Psoas muscle (tissue), 8 donors: ENCODE data around the gene YTHDF1. TPM values are rescaled to one million over a fixed set of nuclear protein-coding genes. Genes with fewer than 3 reads are reported as not detected.
"Not testable (repeated sequence)": the region's sequence is repeated elsewhere in the genome, so short reads cannot be mapped to it uniquely, and the experiment has no call there.

ENCODE experiments used
- ATAC-seq, 4 donors: fragments of 200-7000 bp; cut with Tn5 transposase; one replicate each; pipeline ENCODE4 v1.9.1; 2020; ENCODE audit warnings: moderate library complexity in 3 of 4, mild to moderate bottlenecking in 2 of 4
- DNase-seq, 2 donors: peaks; one replicate each; pipeline ENCODE4 v3.0.0-alpha.2; 2020
- H3K27ac ChIP-seq: fragments of 200-600 bp; one replicate; pipeline ENCODE4 v1.8.0; 2022
- H3K27me3 ChIP-seq, 3 donors: fragments of 200-600 bp in 1 of 3; one replicate each; pipeline versions ENCODE4 v1.6.1 to v1.8.0; 2013 to 2022; ENCODE audit warnings: low read length in 2 of 3, mild to moderate bottlenecking in 2 of 3, moderate library complexity in 1 of 3; ENCODE audit not compliant: insufficient read depth in 3 of 3
- H3K36me3 ChIP-seq, 2 donors: fragments of 200-600 bp in 1 of 2; one replicate each; pipeline versions ENCODE4 v1.6.1 to v1.8.0; 2013 to 2022; ENCODE audit warnings: low read depth in 1 of 2, mild to moderate bottlenecking in 1 of 2, moderate library complexity in 1 of 2; ENCODE audit not compliant: insufficient read depth in 1 of 2
- H3K4me1 ChIP-seq: fragments of 200-600 bp; one replicate; pipeline ENCODE4 v1.8.0; 2022
- H3K4me3 ChIP-seq: fragments of 200-600 bp; one replicate; pipeline ENCODE4 v1.8.0; 2022; ENCODE audit warnings: mild to moderate bottlenecking
- H3K9me3 ChIP-seq: fragments of 200-600 bp; one replicate; pipeline ENCODE4 v1.8.0; 2022
- CTCF ChIP-seq: fragments of 200-600 bp; IDR thresholded peaks from one replicate; pipeline ENCODE4 v1.8.0; 2022; ENCODE audit warnings: antibody characterized with exemption
- WGBS, 3 donors: extraction: QIAGEN DNeasy Blood & Tissue Kit; methylation state at CpG; one replicate each; pipeline versions ENCODE4 v1.1.6 to v1.1.7; 2013; 5-methylcytosine and 5-hydroxymethylcytosine counted together
- intact Hi-C, 2 donors: fragments of 100-400 bp; cut with DNase I; formaldehyde crosslinking; loops; one replicate each; pipeline versions ENCODE4 v1.11.0 to v1.14.2; 2022
- polyA plus RNA-seq, 3 donors: library from polyadenylated mRNA; stranded (reverse); fragments of 200-250 nt; gene quantifications; one replicate each; pipeline ENCODE4 v1.2.3, GENCODE V29; 2013
- total RNA-seq, 4 donors: library from RNA; stranded (reverse); fragmentation: NEBNext Ultra II Directional in 2 of 4; extraction: Animal tissue kit (Norgen Biotek cat#: 25700) in 2 of 4; gene quantifications; one replicate each; pipeline versions ENCODE4 v1.2.1 to v1.2.4, GENCODE V29; 2021 to 2023
- donor health status: healthy with polysubstance abuse.
- donor health status: DM: no; HTN: no; CAD: no; lungs with moderate emphysema.
- donor health status: Bipolar disorder and iron deficiency.
- donor health status: healthy.
- donor health status: DM: yes; HTN: yes; CAD: no.
- donor health status: DM: no; HTN: no; CAD: no.
- donor health status: DM: no; HTN: no; CAD: no.
- donor health status: DM: yes; HTN: yes; CAD: no.

YTHDF1 gene
- total and polyA plus RNA-seq, 7 donors: 27.4 to 52.1 (median 45.8) TPM

GRCh38 chr20:63158845-63159244, 57.1 kb downstream of the YTHDF1 start:
- Histone ChIP-seq H3K4me3 (no peak overlapping the region), H3K27ac (no peak overlapping the region), H3K4me1 (peaks cover 12% of the 10 kb centered on the region), H3K36me3 (no peaks in the 10 kb centered on the region), H3K27me3 (peaks cover 0 to 48% (median 15%) of the 10 kb centered on the region in 3 donors), H3K9me3 (no peaks in the 10 kb centered on the region)
- peak in 1 of 2 donors; percentile 0 for DNase-seq
- TF ChIP-seq CTCF: no peak
- WGBS, 3 donors: 79 to 82% (median 81%) methylated on average over 14 of the region's 14 CpGs
- ATAC-seq: no peak
- intact Hi-C loops: no loop called here

DNA sequence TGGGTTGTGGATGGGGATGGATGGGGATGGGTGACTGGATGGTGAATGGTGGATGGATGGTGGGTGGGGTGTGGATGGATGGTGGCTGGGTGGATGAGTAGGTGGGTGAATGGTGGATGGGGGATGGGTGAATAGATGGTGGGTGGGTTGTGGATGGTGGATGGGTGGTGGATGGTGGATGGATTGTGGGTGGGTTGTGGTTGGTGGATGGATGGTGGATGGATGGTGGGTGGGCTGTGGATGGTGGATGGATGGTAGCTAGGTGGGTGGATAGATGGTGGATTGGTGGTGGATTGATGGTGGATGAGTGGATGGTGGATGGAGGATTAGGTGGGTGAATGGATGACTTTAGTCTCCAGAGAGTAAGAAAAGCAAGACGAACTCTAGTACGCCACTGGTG, 57.6 kb downstream of the YTHDF1 start:
- ATAC-seq (no peak), DNase-seq (no peak)
- Histone ChIP-seq H3K36me3 (no peaks in the 10 kb centered on the region), H3K4me3 (no peak overlapping the region), H3K27me3 (peaks cover 0 to 48% (median 15%) of the 10 kb centered on the region in 3 donors), H3K9me3 (no peaks in the 10 kb centered on the region), H3K4me1 (peaks cover 12% of the 10 kb centered on the region), H3K27ac (no peak overlapping the region)
- TF ChIP-seq CTCF: no peak
- WGBS, 3 donors: 85 to 88% (median 86%) methylated on average over 2 of the region's 2 CpGs
- intact Hi-C loops: no loop called here

DNA sequence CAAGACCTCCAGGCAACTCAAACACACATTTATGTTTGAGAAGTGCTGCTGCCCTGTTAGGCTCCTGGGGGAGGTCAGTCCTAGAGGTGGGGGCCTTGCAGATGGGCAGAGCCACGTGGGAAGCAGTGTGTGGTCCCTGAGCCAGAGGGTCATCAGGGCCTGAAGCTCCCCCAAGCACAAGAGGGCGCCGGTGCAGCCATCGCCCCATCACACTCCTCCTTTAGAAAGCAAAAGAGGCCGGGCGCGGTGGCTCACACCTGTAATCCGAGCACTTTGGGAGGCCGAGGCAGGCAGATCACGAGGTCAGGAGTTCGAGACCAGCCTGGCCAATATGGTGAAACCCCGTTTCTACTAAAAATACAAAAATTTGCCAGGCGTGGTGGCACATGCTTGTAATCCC, 58.5 kb downstream of the YTHDF1 start:
- 74 to 78% (median 77%) methylated on average over 13 of the region's 13 CpGs for WGBS, 3 donors
- H3K4me1 ChIP-seq: peaks cover 12% of the 10 kb centered on the region
- H3K27me3 ChIP-seq: peaks cover 0 to 48% (median 15%) of the 10 kb centered on the region in 3 donors
- H3K36me3 ChIP-seq, H3K27ac ChIP-seq, H3K9me3 ChIP-seq, intact Hi-C loops, ATAC-seq, H3K4me3 ChIP-seq: not testable (repeated sequence)
- peak; percentile 3 to 34 for DNase-seq

DNA sequence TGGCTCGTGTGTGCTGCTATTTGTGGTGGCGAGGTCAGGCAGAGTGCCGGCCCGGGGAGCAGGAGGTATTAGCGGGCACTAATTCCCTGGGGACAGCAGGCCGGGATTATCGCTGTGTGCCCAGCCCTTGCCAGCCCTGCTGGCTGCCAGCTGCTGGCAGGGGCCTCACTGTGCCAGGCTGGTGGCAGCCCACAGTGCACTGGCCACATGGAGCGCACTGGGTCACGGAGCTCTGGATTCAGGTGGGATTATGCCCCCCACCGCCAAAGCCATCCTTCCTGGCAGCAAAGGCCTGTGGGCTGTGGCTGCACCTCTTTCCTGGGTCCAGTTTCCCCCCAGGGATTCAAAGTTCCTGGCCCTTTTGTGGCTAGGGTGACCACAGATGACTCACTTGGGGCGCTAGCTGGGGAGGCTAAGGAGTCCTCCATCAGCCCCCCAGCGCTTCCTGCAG, 59.7 kb downstream of the YTHDF1 start:
- Histone ChIP-seq H3K36me3 (no peaks in the 10 kb centered on the region), H3K9me3 (no peaks in the 10 kb centered on the region), H3K4me3 (no peak overlapping the region), H3K4me1 (peaks cover 22% of the 10 kb centered on the region), H3K27me3 (peaks cover 0 to 51% (median 10%) of the 10 kb centered on the region in 3 donors), H3K27ac (no peak overlapping the region)
- WGBS, 3 donors: 29 to 31% (median 30%) methylated on average over 11 to 12 of the region's 12 CpGs
- TF ChIP-seq CTCF: no peak
- DNase-seq (peak; percentile 15 to 73), ATAC-seq (peak; percentile 51 to 98 (median 94))
- intact Hi-C loops: no loop called here

DNA sequence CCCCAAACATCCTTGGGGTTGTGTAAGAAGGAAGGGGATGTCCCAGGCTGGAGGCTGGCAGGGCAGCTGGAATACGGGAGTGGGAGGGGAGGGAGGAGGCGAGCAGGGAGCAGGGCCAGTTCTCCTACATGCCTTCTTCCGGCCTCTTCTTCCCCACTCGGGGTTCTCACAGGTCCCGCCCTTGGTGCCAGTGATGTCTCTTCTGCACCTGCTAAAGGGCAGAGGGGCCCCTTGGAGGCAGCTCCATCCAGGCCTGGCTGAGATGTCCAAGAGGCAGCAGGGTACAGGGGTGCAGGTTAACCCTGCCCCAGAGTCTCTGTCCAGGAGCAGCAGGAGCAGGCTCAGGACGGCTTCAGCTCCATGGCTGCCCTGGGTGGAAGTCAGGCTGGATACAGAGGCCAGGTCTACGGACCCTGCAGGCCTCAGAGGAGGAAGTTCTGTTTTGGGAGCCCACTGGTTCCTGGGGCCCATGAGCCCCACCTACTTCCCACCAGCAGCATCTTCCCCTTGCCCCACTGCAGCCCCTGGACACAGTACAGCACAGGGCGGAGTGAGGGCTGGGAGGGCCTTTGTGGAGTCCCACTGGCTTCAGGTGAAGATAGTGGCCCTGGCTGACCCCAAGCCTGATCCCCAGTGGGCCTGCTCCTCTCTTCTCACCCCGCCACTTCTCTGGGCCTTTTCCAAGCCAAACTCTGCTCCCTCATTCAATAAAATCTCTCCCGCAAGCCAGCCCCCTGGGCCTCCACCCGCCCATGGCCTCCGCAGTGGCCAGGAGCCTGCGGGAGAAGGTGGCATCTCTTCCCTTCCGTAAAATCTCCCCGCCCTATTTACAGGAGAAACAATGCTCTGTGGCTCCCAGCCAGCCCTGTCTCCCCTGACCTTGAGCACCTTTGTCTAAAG, 60.4 kb downstream of the YTHDF1 start:
- H3K4me1 ChIP-seq: peaks cover 22% of the 10 kb centered on the region
- ATAC-seq: peak in 1 of 4 donors; percentile 9
- DNase-seq: peak; percentile 3 to 33
- no peaks in the 10 kb centered on the region for H3K9me3 ChIP-seq
- no peak overlapping the region for H3K27ac ChIP-seq
- no peak overlapping the region for H3K4me3 ChIP-seq
- no peaks in the 10 kb centered on the region for H3K36me3 ChIP-seq
- WGBS, 3 donors: 33 to 45% (median 41%) methylated on average over 14 to 15 of the region's 15 CpGs
- no peak for TF ChIP-seq CTCF
- peaks cover 0 to 51% (median 14%) of the 10 kb centered on the region in 3 donors for H3K27me3 ChIP-seq
- intact Hi-C loops: no loop called here
